HCT116 (cell line): ENCODE results near the gene MTFR1L.

Source experiments
- ATF3 ChIP-seq: IDR thresholded peaks from 2 replicates; pipeline ENCODE4 v1.6.1; 2012
- CTCF ChIP-seq, 3 experiments: fragments of 200-600 bp in 1 of 3; sonication (generic) in 1 of 3; IDR thresholded peaks in 2 of 3; conservative IDR thresholded peaks in 1 of 3; 2 replicates each; pipeline ENCODE4 v1.5.1; 2012 to 2017; ENCODE audit warnings: low read depth in 2 of 3, low read length in 2 of 3, antibody characterized with exemption in 1 of 3, borderline replicate concordance in 1 of 3, control low read depth in 1 of 3, mild to moderate bottlenecking in 1 of 3, mixed read lengths in 1 of 3, mixed run types in 1 of 3, moderate library complexity in 1 of 3; ENCODE audit not compliant: insufficient read depth in 1 of 3
- EZH2 ChIP-seq: fragments of 200-600 bp; sonication (generic); IDR thresholded peaks from 2 replicates; pipeline ENCODE4 v1.6.1; 2017; ENCODE audit warnings: antibody characterized with exemption, mixed run types
- JUND ChIP-seq: IDR thresholded peaks from 2 replicates; pipeline ENCODE4 v1.6.1; 2012
- POLR2A ChIP-seq: IDR thresholded peaks from 2 replicates; pipeline ENCODE4 v1.7.0; 2011; ENCODE audit warnings: borderline replicate concordance; ENCODE audit not compliant: insufficient read depth, insufficient read length; ENCODE audit errors: extremely low read depth
- POLR2AphosphoS5 ChIP-seq: IDR thresholded peaks from 2 replicates; pipeline ENCODE4 v1.6.1; 2011; ENCODE audit warnings: mild to moderate bottlenecking, low read depth, low read length, moderate library complexity
- RAD21 ChIP-seq: IDR thresholded peaks from 2 replicates; pipeline ENCODE4 v1.6.1; 2012; ENCODE audit warnings: low read depth, mild to moderate bottlenecking
- SIN3A ChIP-seq: IDR thresholded peaks from 2 replicates; pipeline ENCODE4 v1.6.1; 2012; ENCODE audit warnings: low read depth

GRCh38 chr1:25771221-25772114 is 48.3 kb upstream of the MTFR1L start:
- TF ChIP-seq POLR2A (no peak), CTCF (IDR thresholded peaks at IDR 0.05 in 2 of 3, conservative IDR thresholded peaks at IDR 0.05 in 1 of 3; ENCODE audit: borderline replicate concordance in 1 of 3, insufficient read depth in 1 of 3, low read depth in 2 of 3, low read length in 2 of 3) (no peak), POLR2AphosphoS5 (no peak), SIN3A (no peak), EZH2 (no peak), ATF3 (no peak), JUND (no peak), RAD21 (no peak)
